HepG2 (cell line): ENCODE measurements around the gene ST6GALNAC6. TPM values are rescaled to one million over a fixed set of nuclear protein-coding genes. Genes with fewer than 3 reads are reported as not detected.

Source experiments
- CHD2 ChIP-seq: IDR thresholded peaks from 2 replicates; pipeline ENCODE4 v1.6.1; 2011; ENCODE audit warnings: low read depth, low read length, improper control_type of control experiment
- HNRNPL ChIP-seq: fragments of 200-400 bp; formaldehyde crosslinking; IDR thresholded peaks from 2 replicates; pipeline ENCODE4 v1.6.1; 2017; ENCODE audit warnings: mild to moderate bottlenecking, low read depth, low read length
- HOMEZ ChIP-seq: IDR thresholded peaks from 2 replicates; pipeline ENCODE4 v1.6.1; 2016; ENCODE audit warnings: low read depth
- HOXA7 ChIP-seq: sonication (generic); formaldehyde crosslinking; IDR thresholded peaks from 2 replicates; pipeline ENCODE4 v1.8.1; 2022; ENCODE audit warnings: mild to moderate bottlenecking, missing genetic modification reagents, moderate library complexity
- JUND ChIP-seq: sonication (generic); formaldehyde crosslinking; IDR thresholded peaks from 2 replicates; pipeline ENCODE4 v1.8.0; 2022; ENCODE audit warnings: mild to moderate bottlenecking, missing genetic modification reagents
- KDM4B ChIP-seq: sonication (generic); formaldehyde crosslinking; IDR thresholded peaks from 2 replicates; pipeline ENCODE4 v1.4.0; 2020; ENCODE audit warnings: missing genetic modification reagents
- KDM5B ChIP-seq: sonication (generic); formaldehyde crosslinking; IDR thresholded peaks from 2 replicates; pipeline ENCODE4 v1.4.0; 2020; ENCODE audit warnings: missing genetic modification reagents, mild to moderate bottlenecking, borderline replicate concordance
- NAIF1 ChIP-seq: sonication (generic); formaldehyde crosslinking; IDR thresholded peaks from 2 replicates; pipeline ENCODE4 v1.5.0; 2020; ENCODE audit warnings: mild to moderate bottlenecking, missing genetic modification reagents, borderline replicate concordance
- NCOA2 ChIP-seq: sonication (generic); formaldehyde crosslinking; IDR thresholded peaks from 2 replicates; pipeline ENCODE4 v1.8.0; 2022; ENCODE audit warnings: inconsistent platforms
- NFATC3 ChIP-seq: sonication (generic); formaldehyde crosslinking; IDR thresholded peaks from 2 replicates; pipeline ENCODE4 v1.5.1; 2020; ENCODE audit warnings: mild to moderate bottlenecking, missing genetic modification reagents
- NRL ChIP-seq: sonication (generic); formaldehyde crosslinking; IDR thresholded peaks from 2 replicates; pipeline ENCODE4 v1.5.0; 2020; ENCODE audit warnings: missing genetic modification reagents, mild to moderate bottlenecking, moderate library complexity, borderline replicate concordance
- SMC3 ChIP-seq: IDR thresholded peaks from 2 replicates; pipeline ENCODE4 v1.6.1; 2011; ENCODE audit warnings: low read length, improper control_type of control experiment
- TP53 ChIP-seq: sonication (generic); formaldehyde crosslinking; conservative IDR thresholded peaks from 2 replicates; pipeline ENCODE4 v1.4.0; 2020; ENCODE audit warnings: missing genetic modification reagents
- ZFAT ChIP-seq: sonication (generic); formaldehyde crosslinking; conservative IDR thresholded peaks from 2 replicates; pipeline ENCODE4 v1.8.1; 2023; ENCODE audit warnings: missing genetic modification reagents, inconsistent platforms
- ZNF136 ChIP-seq: sonication (generic); formaldehyde crosslinking; IDR thresholded peaks from 2 replicates; pipeline ENCODE4 v1.8.1; 2022; ENCODE audit warnings: low read depth, mild to moderate bottlenecking, moderate library complexity, missing genetic modification reagents
- ZNF30 ChIP-seq: sonication (generic); formaldehyde crosslinking; IDR thresholded peaks from 2 replicates; pipeline ENCODE4 v1.5.0; 2020; ENCODE audit warnings: mild to moderate bottlenecking, missing genetic modification reagents
- ZNF709 ChIP-seq: sonication (generic); formaldehyde crosslinking; IDR thresholded peaks from 2 replicates; pipeline ENCODE4 v1.5.0; 2020; ENCODE audit warnings: mild to moderate bottlenecking, missing genetic modification reagents
- ZNF766 ChIP-seq: sonication (generic); formaldehyde crosslinking; IDR thresholded peaks from 2 replicates; pipeline ENCODE4 v1.5.0; 2020; ENCODE audit warnings: missing genetic modification reagents, borderline replicate concordance
- ZNF770 ChIP-seq: sonication (generic); formaldehyde crosslinking; IDR thresholded peaks from 2 replicates; pipeline ENCODE4 v1.5.0; 2020; ENCODE audit warnings: mild to moderate bottlenecking, missing genetic modification reagents
- polyA plus RNA-seq, 8 experiments: library from polyadenylated mRNA; depleted of rRNA in 3 of 8; stranded (reverse) in 7 of 8; unstranded in 1 of 8; fragments of >200 nt; fragmentation: Illumina TruSeq in 4 of 8; extraction: Trizol in 4 of 8; gene quantifications; 2 replicates each; pipeline versions ENCODE4 v1.2.1 to v1.2.3, GENCODE V29; 2011 to 2016; ENCODE audit warnings: low read depth in 4 of 8, missing spikeins in 1 of 8, mixed read lengths in 1 of 8; ENCODE audit not compliant: insufficient read depth in 1 of 8
- total RNA-seq, 5 experiments: library from RNA; depleted of rRNA; stranded (reverse); fragments of >200 nt; fragmentation: Illumina TruSeq; extraction: Trizol; gene quantifications; 2 replicates each; pipeline ENCODE4 v1.2.3, GENCODE V29; 2016; ENCODE audit warnings: low read depth in 1 of 5
- TF ChIP-seq, protein P1 (sequence below): sonication (generic); formaldehyde crosslinking; IDR thresholded peaks from 2 replicates; pipeline ENCODE4 v1.5.1; 2020; ENCODE audit warnings: missing genetic modification reagents, mild to moderate bottlenecking, borderline replicate concordance
- TF ChIP-seq, protein P2 (sequence below): sonication (generic); formaldehyde crosslinking; IDR thresholded peaks from 2 replicates; pipeline ENCODE4 v1.9.0; 2021; ENCODE audit warnings: missing genetic modification reagents, mild to moderate bottlenecking, borderline replicate concordance

Gene ST6GALNAC6
- total and polyA plus RNA-seq, 2 of the 13 experiments (the other 11 are each of a cell fraction or from before 2014, with no cell fraction given) = 18.5 to 65.4 TPM

DNA sequence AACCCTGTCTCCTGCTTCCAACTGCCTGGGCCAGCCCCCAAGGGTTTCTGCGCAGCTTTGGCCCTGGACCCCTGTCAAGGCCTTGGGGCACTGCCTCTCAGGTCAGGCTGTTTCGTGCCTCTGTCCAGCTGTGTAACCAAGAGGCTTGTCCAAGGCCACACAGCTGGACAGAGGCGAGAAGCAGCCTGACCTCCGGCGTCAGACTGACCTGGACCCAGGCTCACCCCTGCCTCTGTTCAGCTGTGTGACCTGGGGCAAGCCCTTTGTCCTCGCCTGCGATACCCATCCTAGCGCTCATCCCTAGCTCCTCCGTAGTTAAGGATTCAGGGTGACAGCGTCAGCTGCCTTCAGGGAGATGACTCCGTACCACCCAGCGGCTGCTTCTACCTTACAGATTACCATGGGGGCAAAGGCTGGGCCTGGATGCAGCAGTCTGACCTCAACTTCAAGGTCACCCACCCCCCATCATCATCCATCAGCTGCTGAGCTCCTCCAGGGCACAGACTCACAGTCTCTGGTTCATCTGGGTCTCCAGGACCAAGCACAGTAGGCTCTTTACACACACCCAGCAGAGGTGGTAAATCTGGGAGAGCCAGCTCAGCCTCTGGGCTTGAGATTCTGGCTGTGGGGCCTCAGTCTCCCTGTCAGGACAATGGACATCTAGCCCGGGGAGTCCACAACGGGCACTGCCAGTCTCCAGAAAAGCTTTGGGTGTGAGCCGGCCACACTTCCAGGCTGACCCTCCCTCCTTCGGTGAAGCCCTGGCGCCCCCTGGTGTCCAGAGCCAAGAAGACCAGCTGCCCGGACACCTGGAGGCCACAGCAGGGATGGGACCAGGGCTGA is 29.9 kb downstream of the ST6GALNAC6 start (continued):
- no peak for TF ChIP-seq ZNF770 (CRISPR knock-in tag)
- TF ChIP-seq, protein P1, sequence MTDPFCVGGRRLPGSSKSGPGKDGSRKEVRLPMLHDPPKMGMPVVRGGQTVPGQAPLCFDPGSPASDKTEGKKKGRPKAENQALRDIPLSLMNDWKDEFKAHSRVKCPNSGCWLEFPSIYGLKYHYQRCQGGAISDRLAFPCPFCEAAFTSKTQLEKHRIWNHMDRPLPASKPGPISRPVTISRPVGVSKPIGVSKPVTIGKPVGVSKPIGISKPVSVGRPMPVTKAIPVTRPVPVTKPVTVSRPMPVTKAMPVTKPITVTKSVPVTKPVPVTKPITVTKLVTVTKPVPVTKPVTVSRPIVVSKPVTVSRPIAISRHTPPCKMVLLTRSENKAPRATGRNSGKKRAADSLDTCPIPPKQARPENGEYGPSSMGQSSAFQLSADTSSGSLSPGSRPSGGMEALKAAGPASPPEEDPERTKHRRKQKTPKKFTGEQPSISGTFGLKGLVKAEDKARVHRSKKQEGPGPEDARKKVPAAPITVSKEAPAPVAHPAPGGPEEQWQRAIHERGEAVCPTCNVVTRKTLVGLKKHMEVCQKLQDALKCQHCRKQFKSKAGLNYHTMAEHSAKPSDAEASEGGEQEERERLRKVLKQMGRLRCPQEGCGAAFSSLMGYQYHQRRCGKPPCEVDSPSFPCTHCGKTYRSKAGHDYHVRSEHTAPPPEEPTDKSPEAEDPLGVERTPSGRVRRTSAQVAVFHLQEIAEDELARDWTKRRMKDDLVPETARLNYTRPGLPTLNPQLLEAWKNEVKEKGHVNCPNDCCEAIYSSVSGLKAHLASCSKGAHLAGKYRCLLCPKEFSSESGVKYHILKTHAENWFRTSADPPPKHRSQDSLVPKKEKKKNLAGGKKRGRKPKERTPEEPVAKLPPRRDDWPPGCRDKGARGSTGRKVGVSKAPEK (CRISPR knock-in tag) = no peak
- no peak for TF ChIP-seq NRL
- TF ChIP-seq KDM4B (CRISPR knock-in tag) = no peak
- TF ChIP-seq ZNF766 (CRISPR knock-in tag) = no peak
- no peak for TF ChIP-seq HOMEZ (CRISPR knock-in tag)
- peak; percentile 80; the same call in 1 of the 2 replicates for TF ChIP-seq SMC3
- 0 out of 2 replicates have a peak, but pooled peaks have one; percentile 18 for TF ChIP-seq JUND (CRISPR knock-in tag)
- TF ChIP-seq ZNF136 (CRISPR knock-in tag) = no peak
- peak; percentile 84 for TF ChIP-seq HNRNPL
- no peak for TF ChIP-seq NFATC3 (CRISPR knock-in tag)
- no peak for TF ChIP-seq ZFAT (CRISPR knock-in tag)
- TF ChIP-seq HOXA7 (CRISPR knock-in tag) = no peak
- no peak for TF ChIP-seq NCOA2 (CRISPR knock-in tag)
- no peak for TF ChIP-seq ZNF709 (CRISPR knock-in tag)
- TF ChIP-seq KDM5B (CRISPR knock-in tag) = no peak; the same call in none of the 2 replicates
- TF ChIP-seq ZNF30 = no peak
- no peak for TF ChIP-seq NAIF1 (CRISPR knock-in tag)
- TF ChIP-seq, protein P2, sequence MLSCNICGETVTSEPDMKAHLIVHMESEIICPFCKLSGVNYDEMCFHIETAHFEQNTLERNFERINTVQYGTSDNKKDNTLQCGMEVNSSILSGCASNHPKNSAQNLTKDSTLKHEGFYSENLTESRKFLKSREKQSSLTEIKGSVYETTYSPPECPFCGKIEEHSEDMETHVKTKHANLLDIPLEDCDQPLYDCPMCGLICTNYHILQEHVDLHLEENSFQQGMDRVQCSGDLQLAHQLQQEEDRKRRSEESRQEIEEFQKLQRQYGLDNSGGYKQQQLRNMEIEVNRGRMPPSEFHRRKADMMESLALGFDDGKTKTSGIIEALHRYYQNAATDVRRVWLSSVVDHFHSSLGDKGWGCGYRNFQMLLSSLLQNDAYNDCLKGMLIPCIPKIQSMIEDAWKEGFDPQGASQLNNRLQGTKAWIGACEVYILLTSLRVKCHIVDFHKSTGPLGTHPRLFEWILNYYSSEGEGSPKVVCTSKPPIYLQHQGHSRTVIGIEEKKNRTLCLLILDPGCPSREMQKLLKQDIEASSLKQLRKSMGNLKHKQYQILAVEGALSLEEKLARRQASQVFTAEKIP (CRISPR knock-in tag) = no peak
- TF ChIP-seq TP53 = no peak
- no peak for TF ChIP-seq CHD2
